Bronchial epithelial cell (primary cell): ENCODE data around the gene ARAP3. TPM values are rescaled to one million over a fixed set of nuclear protein-coding genes. Genes with fewer than 3 reads are reported as not detected.

Source experiments
- DNase-seq: peaks from one replicate; pipeline ENCODE4 v3.0.0-alpha.2; 2010; ENCODE audit warnings: low read depth
- FAIRE-seq: peaks from 2 replicates; lab custom pipeline; 2011; peaks lifted over from hg19 to GRCh38; lab: Jason Lieb, UNC
- H3K27me3 ChIP-seq: 2 replicates; pipeline ENCODE4 v1.5.1; 2011; ENCODE audit warnings: low read length; ENCODE audit not compliant: control insufficient read depth, insufficient read depth
- H3K36me3 ChIP-seq: 2 replicates; pipeline ENCODE4 v1.5.1; 2011; ENCODE audit warnings: low read length; ENCODE audit not compliant: control insufficient read depth, insufficient read depth
- H3K4me3 ChIP-seq: 2 replicates; pipeline ENCODE4 v1.5.1; 2011; ENCODE audit warnings: mild to moderate bottlenecking, low read depth, low read length, control low read depth
- total RNA-seq: library from RNA; depleted of rRNA; stranded (reverse); fragments of >200 nt; gene quantifications from 2 replicates; pipeline ENCODE4 v1.2.1, GENCODE V29; 2014
- TF ChIP-seq, protein P1 (sequence below): IDR thresholded peaks from 2 replicates; pipeline ENCODE4 v1.5.1; 2011; ENCODE audit warnings: mild to moderate bottlenecking, moderate library complexity, low read length, control low read depth, inconsistent platforms; ENCODE audit not compliant: insufficient read depth, severe bottlenecking

Gene ARAP3
- total RNA-seq, 1 donor from 2014 or later, result 3.7 TPM

DNA sequence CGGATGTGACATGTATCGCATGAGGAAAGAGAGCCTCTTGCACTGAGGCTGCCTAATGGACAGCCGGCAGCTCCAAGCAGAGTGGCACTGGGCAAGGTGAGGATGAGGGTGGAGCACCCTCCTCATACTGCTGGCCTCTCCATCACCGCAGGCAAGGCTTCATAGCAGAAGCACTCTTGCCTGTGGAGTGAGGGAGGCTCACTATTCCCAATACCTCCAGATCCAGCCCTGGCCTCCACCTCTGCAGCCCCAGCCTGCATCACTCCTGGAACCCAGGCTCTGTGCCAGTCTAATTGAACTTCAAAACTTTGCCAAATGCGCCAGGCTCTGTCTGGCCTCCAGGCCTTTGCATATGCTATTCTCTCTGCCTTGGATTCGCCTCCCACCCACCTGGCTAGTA lies 29.7 kb upstream of the ARAP3 start:
- H3K27me3 ChIP-seq, result no peaks in the 10 kb centered on the region
- H3K4me3 ChIP-seq, result no peak overlapping the region
- no peaks in the 10 kb centered on the region for H3K36me3 ChIP-seq
- DNase-seq, result no peak
- no peak for FAIRE-seq
- TF ChIP-seq, protein P1, sequence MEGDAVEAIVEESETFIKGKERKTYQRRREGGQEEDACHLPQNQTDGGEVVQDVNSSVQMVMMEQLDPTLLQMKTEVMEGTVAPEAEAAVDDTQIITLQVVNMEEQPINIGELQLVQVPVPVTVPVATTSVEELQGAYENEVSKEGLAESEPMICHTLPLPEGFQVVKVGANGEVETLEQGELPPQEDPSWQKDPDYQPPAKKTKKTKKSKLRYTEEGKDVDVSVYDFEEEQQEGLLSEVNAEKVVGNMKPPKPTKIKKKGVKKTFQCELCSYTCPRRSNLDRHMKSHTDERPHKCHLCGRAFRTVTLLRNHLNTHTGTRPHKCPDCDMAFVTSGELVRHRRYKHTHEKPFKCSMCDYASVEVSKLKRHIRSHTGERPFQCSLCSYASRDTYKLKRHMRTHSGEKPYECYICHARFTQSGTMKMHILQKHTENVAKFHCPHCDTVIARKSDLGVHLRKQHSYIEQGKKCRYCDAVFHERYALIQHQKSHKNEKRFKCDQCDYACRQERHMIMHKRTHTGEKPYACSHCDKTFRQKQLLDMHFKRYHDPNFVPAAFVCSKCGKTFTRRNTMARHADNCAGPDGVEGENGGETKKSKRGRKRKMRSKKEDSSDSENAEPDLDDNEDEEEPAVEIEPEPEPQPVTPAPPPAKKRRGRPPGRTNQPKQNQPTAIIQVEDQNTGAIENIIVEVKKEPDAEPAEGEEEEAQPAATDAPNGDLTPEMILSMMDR, result no peak

DNA sequence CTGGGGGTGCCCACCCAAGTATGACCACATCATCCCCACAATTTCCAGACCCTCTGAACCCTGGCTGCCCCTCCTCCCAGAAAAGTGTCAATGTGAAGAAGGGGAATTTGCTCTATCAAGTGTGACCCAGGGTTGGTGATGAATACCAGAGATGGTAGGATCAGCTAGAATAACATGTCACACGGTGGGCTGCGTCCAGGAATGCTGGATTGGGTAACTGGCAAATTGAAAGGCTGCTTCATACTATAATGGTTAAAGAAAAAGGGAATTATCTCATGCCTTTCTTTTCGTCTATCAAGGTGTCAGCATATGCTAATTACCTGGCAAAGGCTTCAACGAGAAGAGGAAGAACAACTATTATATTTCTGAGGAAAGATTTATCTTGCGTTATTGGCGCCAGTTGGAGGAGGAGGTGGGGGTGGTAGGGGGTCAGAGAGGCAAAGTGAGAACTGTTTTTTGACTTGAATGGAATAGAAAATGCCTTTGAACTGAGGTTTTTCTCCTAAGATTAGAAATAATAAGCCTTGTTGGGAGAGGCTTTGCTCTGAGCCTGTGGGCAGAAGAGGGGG lies 27.8 kb upstream of the ARAP3 start:
- no peaks in the 10 kb centered on the region for H3K36me3 ChIP-seq
- DNase-seq (no peak), FAIRE-seq (no peak)
- H3K27me3 ChIP-seq, result no peaks in the 10 kb centered on the region
- TF ChIP-seq, protein P1, result no peak
- H3K4me3 ChIP-seq, result no peak overlapping the region

DNA sequence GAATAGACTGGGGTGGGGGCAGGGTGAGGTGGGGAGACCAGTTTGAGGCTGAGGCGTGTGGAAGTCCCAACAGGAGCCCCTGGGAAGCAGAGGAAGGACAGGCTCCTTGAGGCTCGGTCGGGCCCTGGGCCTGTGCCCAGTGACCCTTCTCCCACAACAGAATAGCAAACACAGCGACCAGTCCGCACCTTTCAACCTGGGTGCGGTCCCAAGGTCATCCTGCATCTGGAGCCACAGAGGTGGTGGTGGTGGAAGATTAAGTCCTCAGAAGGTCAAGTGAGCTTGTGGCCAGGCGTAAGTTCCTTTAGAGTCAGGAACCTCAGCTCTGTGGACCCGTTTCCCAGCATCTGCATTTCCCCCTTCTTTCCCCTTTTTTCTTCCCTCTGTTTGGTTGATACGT lies 26.0 kb upstream of the ARAP3 start:
- DNase-seq, result no peak
- H3K27me3 ChIP-seq, result no peaks in the 10 kb centered on the region
- FAIRE-seq, result no peak
- no peaks in the 10 kb centered on the region for H3K36me3 ChIP-seq
- H3K4me3 ChIP-seq, result no peak overlapping the region
- TF ChIP-seq, protein P1, result no peak

DNA sequence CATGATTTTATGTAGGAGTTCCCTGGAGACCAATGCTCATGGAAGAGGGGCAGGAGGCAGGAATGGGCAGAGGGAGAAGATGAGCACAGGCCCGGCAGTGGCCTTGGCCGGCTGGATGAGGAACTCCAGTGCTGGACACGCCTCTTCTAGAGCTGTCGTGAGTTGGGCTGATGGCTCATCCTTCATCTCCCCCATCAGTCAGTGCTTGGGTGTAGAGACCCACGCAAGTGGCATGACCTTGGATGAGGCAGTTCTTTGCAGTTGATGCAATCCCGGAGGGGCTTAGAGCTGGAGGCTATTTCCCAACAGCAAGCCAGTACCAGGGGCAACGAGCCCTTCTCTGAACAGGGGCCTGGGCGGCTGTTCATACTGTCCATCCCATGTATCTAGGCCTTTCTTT lies 25.5 kb upstream of the ARAP3 start:
- no peak overlapping the region for H3K4me3 ChIP-seq
- H3K27me3 ChIP-seq, result no peaks in the 10 kb centered on the region
- TF ChIP-seq, protein P1, result no peak
- FAIRE-seq (no peak), DNase-seq (no peak)
- H3K36me3 ChIP-seq, result no peaks in the 10 kb centered on the region

DNA sequence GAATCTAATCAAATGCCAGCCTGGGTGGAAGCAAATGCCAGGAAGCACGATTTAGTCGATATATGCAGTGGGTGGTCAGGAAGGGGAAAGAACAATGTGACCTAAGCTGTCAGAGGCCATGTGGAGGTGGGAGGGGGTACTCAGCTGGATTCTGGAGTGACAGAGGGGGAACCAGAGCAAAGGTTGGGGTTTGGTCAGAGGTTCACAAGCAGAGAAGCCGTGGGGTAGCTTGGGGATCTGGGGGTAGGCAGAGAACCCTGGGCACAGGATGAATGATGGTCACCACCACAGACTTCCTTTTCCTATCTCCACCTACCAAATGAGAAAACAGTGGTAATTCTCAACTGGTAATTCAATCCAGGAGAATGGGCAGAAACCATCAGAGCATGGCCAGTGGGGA lies 24.1 kb upstream of the ARAP3 start:
- peaks cover 3% of the 10 kb centered on the region for H3K27me3 ChIP-seq
- FAIRE-seq (peak; percentile 62), DNase-seq (no peak)
- TF ChIP-seq, protein P1, result no peak
- H3K4me3 ChIP-seq, result no peak overlapping the region
- H3K36me3 ChIP-seq, result no peaks in the 10 kb centered on the region

DNA sequence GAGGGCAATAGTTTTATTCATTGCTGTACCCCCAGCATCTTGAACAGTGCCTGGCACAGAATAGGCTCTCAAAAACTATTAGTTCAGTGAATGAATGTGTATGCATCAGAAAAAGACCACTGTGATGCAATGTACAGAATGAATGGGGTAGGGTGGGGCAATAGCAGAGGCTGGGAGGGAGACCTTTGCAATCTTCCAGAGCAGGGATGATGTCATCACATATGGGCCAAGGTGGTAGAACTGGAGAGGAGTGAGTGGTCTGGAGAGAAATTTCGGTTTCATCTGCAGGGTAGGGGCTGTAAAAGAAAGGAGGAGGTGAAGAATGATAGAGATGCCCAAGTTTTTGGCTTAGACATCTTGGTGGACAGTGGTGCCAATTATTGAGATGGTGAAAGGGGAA lies 23.4 kb upstream of the ARAP3 start:
- TF ChIP-seq, protein P1, result no peak
- Histone ChIP-seq H3K4me3 (no peak overlapping the region), H3K36me3 (no peaks in the 10 kb centered on the region), H3K27me3 (peaks cover 8% of the 10 kb centered on the region)
- FAIRE-seq (peak; percentile 50), DNase-seq (no peak)
